ENCODE data around the gene HSPA12B. TPM values are rescaled to one million over a fixed set of nuclear protein-coding genes. Genes with fewer than 3 reads are reported as not detected.
A peak's percentile ranks its signal among the peaks of the same experiment; 100 is the strongest.

HSPA12B gene
- total and polyA plus RNA-seq, 2 of the 13 experiments (the other 11 are each of a cell fraction or from before 2014, with no cell fraction given): 0.01 TPM; not detected in 1

DNA sequence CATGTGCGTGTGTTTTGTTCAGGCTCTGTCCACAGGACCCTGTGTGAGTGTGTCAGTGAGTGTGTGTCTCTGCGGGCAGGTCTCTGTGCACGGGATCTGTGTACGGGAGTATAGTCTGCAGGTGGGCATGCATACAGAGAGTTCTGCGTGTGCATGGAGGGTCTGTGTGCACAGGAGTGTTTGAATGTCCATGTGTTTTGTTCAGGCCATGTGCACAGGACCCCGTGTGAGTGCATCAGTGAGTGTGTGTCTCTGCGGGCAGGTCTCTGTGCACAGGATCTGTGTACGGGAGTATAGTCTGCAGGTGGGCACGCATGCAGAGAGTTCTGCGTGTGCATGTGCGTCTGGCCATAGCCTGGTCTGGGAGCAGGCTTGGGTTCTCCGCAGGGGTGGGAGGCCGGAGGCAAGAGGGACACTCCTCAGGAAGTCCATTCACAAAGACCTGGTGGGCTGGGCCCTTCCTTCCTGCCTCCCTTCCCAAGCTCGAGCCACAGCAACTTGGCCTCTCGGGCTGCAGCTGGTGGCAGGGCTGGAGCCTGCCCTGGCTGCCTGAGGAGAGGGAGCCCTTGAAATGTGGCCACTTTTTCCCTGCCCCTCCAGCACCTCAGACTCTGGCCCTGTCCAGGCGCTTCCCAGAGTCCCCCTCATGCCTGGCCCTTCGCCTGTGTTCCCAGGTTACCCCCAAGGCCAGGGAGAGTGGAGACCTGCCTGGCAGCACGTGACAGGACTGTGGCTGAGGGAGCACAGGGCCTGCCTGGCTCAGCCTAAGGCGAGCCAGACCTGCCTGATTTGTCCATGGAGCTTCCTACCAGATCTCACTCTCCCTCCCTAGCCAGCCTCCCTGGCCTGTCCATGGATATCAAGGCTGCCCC, 6.8 kb downstream of the HSPA12B start (continued):
- TF ChIP-seq, protein P1, sequence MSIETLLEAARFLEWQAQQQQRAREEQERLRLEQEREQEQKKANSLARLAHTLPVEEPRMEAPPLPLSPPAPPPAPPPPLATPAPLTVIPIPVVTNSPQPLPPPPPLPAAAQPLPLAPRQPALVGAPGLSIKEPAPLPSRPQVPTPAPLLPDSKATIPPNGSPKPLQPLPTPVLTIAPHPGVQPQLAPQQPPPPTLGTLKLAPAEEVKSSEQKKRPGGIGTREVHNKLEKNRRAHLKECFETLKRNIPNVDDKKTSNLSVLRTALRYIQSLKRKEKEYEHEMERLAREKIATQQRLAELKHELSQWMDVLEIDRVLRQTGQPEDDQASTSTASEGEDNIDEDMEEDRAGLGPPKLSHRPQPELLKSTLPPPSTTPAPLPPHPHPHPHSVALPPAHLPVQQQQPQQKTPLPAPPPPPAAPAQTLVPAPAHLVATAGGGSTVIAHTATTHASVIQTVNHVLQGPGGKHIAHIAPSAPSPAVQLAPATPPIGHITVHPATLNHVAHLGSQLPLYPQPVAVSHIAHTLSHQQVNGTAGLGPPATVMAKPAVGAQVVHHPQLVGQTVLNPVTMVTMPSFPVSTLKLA (IDR thresholded peaks at IDR 0.05): peak; percentile 59; the same call in 1 of the 2 replicates
- TF ChIP-seq ZNF317 (CRISPR knock-in tag; IDR thresholded peaks at IDR 0.05) (no peak), HNF1A (IDR thresholded peaks at IDR 0.05; ENCODE audit: low read depth) (no peak), HNF1A (CRISPR knock-in tag; IDR thresholded peaks at IDR 0.05; ENCODE audit: borderline replicate concordance) (no peak), DMTF1 (CRISPR knock-in tag; IDR thresholded peaks at IDR 0.05) (no peak), CAMTA2 (CRISPR knock-in tag; IDR thresholded peaks at IDR 0.05; ENCODE audit: borderline replicate concordance) (peak; percentile 32; the same call in 1 of the 2 replicates), ZBTB14 (CRISPR knock-in tag; IDR thresholded peaks at IDR 0.05) (no peak), MIXL1 (CRISPR knock-in tag; IDR thresholded peaks at IDR 0.05) (0 out of 2 replicates have a peak, but pooled peaks have one; percentile 15), HMG20A (CRISPR knock-in tag; IDR thresholded peaks at IDR 0.05; ENCODE audit: borderline replicate concordance) (no peak), GLMP (CRISPR knock-in tag; IDR thresholded peaks at IDR 0.05; ENCODE audit: borderline replicate concordance) (0 out of 2 replicates have a peak, but pooled peaks have one; percentile 42), ZNF776 (CRISPR knock-in tag; IDR thresholded peaks at IDR 0.05) (no peak; the same call in 1 of the 2 replicates)
- TF ChIP-seq, protein P2, sequence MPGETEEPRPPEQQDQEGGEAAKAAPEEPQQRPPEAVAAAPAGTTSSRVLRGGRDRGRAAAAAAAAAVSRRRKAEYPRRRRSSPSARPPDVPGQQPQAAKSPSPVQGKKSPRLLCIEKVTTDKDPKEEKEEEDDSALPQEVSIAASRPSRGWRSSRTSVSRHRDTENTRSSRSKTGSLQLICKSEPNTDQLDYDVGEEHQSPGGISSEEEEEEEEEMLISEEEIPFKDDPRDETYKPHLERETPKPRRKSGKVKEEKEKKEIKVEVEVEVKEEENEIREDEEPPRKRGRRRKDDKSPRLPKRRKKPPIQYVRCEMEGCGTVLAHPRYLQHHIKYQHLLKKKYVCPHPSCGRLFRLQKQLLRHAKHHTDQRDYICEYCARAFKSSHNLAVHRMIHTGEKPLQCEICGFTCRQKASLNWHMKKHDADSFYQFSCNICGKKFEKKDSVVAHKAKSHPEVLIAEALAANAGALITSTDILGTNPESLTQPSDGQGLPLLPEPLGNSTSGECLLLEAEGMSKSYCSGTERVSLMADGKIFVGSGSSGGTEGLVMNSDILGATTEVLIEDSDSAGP (CRISPR knock-in tag; IDR thresholded peaks at IDR 0.05; ENCODE audit: borderline replicate concordance): peak; percentile 67; the same call in 1 of the 2 replicates

All from HepG2 (cell line).